ENCODE data around the gene SRSF1. TPM values are rescaled to one million over a fixed set of nuclear protein-coding genes. Genes with fewer than 3 reads are reported as not detected.

The SRSF1 gene
- polyA plus RNA-seq, 2 of the 4 experiments (the other 2 are of a cell fraction), result 364 to 490 TPM

GRCh38 chr17:57984936-57985674 lies 21.9 kb downstream of the SRSF1 start:
- H3K9me3 ChIP-seq, result no peaks in the 10 kb centered on the region
- TF ChIP-seq FOSL2 (IDR thresholded peaks at IDR 0.05) (no peak), FOSL2 (CRISPR knock-in tag; IDR thresholded peaks at IDR 0.05) (no peak), MAFK (IDR thresholded peaks at IDR 0.05; ENCODE audit: partially characterized antibody) (no peak), JUN (IDR thresholded peaks at IDR 0.05) (no peak), EHF (CRISPR knock-in tag; IDR thresholded peaks at IDR 0.05) (no peak), CBX2 (IDR thresholded peaks at IDR 0.05; ENCODE audit: borderline replicate concordance, low read depth) (no peak)
- H3K4me2 ChIP-seq, result peak overlapping the region; percentile 84
- peaks cover 69% of the 10 kb centered on the region for H3K4me1 ChIP-seq
- ChIA-PET POLR2A (interaction anchor here (0.7 to 5.2 kb wide), 6 partner anchors 14 to 124 kb away, joined by 3 to 36 read pairs (median 8); partner anchors contain the start of gene CUEDC1), CTCF (interaction anchor here (0.7 to 3.6 kb wide), 14 partner anchors 9 to 864 kb away, joined by 3 to 55 read pairs (median 8); partner anchors contain the start of gene CUEDC1)
- peak overlapping the region; percentile 77; the same call in 2 of the 3 replicates for H3K4me3 ChIP-seq
- no peak for ATAC-seq
- no peak for FAIRE-seq
- peak overlapping the region; percentile 96 to 98 for H3K27ac ChIP-seq
- WGBS (ENCODE audit: missing lambda C conversion rate), result 41% methylated on average over 4 of the region's 4 CpGs
- no peak for DNase-seq (ENCODE audit: low read depth in 1 of 2, low spot score in 1 of 2)

- ATAC-seq (no peak), DNase-seq (ENCODE audit: low read depth in 1 of 2, low spot score in 1 of 2) (no peak), FAIRE-seq (no peak)
- ChIA-PET POLR2A (interaction anchor here (0.7 to 5.2 kb wide), 3 partner anchors 15 to 121 kb away, joined by 3 to 36 read pairs (median 4); partner anchors contain the start of gene CUEDC1), CTCF (interaction anchor here (0.8 to 3.6 kb wide), 11 partner anchors 8 to 150 kb away, joined by 3 to 55 read pairs (median 17); partner anchors contain the start of gene CUEDC1)
- Histone ChIP-seq H3K4me3 (no peak overlapping the region), H3K9me3 (no peaks in the 10 kb centered on the region), H3K4me1 (peaks cover 62% of the 10 kb centered on the region), H3K27ac (peak overlapping the region; percentile 96 to 98), H3K4me2 (peak overlapping the region; percentile 84)
- no peak for TF ChIP-seq HES2 (IDR thresholded peaks at IDR 0.05)
- TF ChIP-seq CHD2 (IDR thresholded peaks at IDR 0.05; ENCODE audit: low read length, partially characterized antibody), result no peak
- TF ChIP-seq NPAS2 (CRISPR knock-in tag; IDR thresholded peaks at IDR 0.05; ENCODE audit: borderline replicate concordance), result no peak
- 59% methylated on average over 4 of the region's 4 CpGs for WGBS (ENCODE audit: missing lambda C conversion rate)
Observed at GRCh38 chr17:57984261-57984890, 22.7 kb downstream of the SRSF1 start.

- Histone ChIP-seq H3K4me3 (no peak overlapping the region), H3K27ac (peak overlapping the region in 1 of 2 experiments; percentile 9; a peak in 1 of 6 replicates), H3K4me1 (peaks cover 58% of the 10 kb centered on the region), H3K9me3 (no peaks in the 10 kb centered on the region), H3K4me2 (peak overlapping the region; percentile 84; the same call in 1 of the 3 replicates)
- CTCF ChIA-PET, result interaction anchor here (0.8 to 22.5 kb wide), 8 partner anchors 12 to 128 kb away, joined by 3 to 386 read pairs (median 6); partner anchors contain the start of gene CUEDC1
- no peak for DNase-seq (ENCODE audit: low read depth in 1 of 2, low spot score in 1 of 2)
- WGBS (ENCODE audit: missing lambda C conversion rate), result 91% methylated on average over 1 of the region's 1 CpG
- no peak for FAIRE-seq
- TF ChIP-seq HES2 (IDR thresholded peaks at IDR 0.05), result no peak
- no peak for TF ChIP-seq BCL3 (IDR thresholded peaks at IDR 0.05)
- TF ChIP-seq EHMT2 (IDR thresholded peaks at IDR 0.05; ENCODE audit: low read depth), result no peak
- TF ChIP-seq JUN (IDR thresholded peaks at IDR 0.05), result no peak
- TF ChIP-seq CHD2 (IDR thresholded peaks at IDR 0.05; ENCODE audit: low read length, partially characterized antibody), result no peak
- no peak for TF ChIP-seq HOXB13 (CRISPR knock-in tag; IDR thresholded peaks at IDR 0.05; ENCODE audit: low read depth)
- TF ChIP-seq EP300 (IDR thresholded peaks at IDR 0.05), result no peak
- TF ChIP-seq HDAC2 (IDR thresholded peaks at IDR 0.05), result no peak
- no peak for TF ChIP-seq HMGXB4 (CRISPR knock-in tag; IDR thresholded peaks at IDR 0.05; ENCODE audit: borderline replicate concordance)
- TF ChIP-seq ZSCAN20 (CRISPR knock-in tag; IDR thresholded peaks at IDR 0.05), result no peak
- no peak for TF ChIP-seq GATA3 (IDR thresholded peaks at IDR 0.05; ENCODE audit: borderline replicate concordance)
- TF ChIP-seq TFCP2L1 (CRISPR knock-in tag; IDR thresholded peaks at IDR 0.05), result no peak
- ATAC-seq, result no peak
- POLR2A ChIA-PET, result interaction anchor here (0.7 to 0.8 kb wide), 2 partner anchors 17 to 34 kb away, joined by 3 read pairs; no protein-coding TSS in a partner anchor
Observed at GRCh38 chr17:57983446-57983845, 23.6 kb downstream of the SRSF1 start.
